GM12875 (cell line): Measurements from ENCODE around the gene NSD2.
"Not testable (repeated sequence)": the region's sequence is repeated elsewhere in the genome, so short reads cannot be mapped to it uniquely, and the experiment has no call there.

Experiments
- H3K4me3 ChIP-seq: one replicate; pipeline ENCODE4 v1.5.1; 2011; ENCODE audit warnings: low read depth, low read length, control low read depth
- TF ChIP-seq, protein P1 (sequence below): IDR thresholded peaks from 2 replicates; pipeline ENCODE4 v1.5.1; 2011; ENCODE audit warnings: low read depth, mild to moderate bottlenecking, control low read depth, inconsistent platforms, low read length, moderate library complexity, borderline replicate concordance; ENCODE audit not compliant: insufficient read depth

Gene NSD2

GRCh38 chr4:2011583-2011982 lies 140.4 kb downstream of the NSD2 start:
- TF ChIP-seq, protein P1, sequence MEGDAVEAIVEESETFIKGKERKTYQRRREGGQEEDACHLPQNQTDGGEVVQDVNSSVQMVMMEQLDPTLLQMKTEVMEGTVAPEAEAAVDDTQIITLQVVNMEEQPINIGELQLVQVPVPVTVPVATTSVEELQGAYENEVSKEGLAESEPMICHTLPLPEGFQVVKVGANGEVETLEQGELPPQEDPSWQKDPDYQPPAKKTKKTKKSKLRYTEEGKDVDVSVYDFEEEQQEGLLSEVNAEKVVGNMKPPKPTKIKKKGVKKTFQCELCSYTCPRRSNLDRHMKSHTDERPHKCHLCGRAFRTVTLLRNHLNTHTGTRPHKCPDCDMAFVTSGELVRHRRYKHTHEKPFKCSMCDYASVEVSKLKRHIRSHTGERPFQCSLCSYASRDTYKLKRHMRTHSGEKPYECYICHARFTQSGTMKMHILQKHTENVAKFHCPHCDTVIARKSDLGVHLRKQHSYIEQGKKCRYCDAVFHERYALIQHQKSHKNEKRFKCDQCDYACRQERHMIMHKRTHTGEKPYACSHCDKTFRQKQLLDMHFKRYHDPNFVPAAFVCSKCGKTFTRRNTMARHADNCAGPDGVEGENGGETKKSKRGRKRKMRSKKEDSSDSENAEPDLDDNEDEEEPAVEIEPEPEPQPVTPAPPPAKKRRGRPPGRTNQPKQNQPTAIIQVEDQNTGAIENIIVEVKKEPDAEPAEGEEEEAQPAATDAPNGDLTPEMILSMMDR: no peak
- H3K4me3 ChIP-seq: no peak overlapping the region

GRCh38 chr4:2015008-2015407 lies 143.8 kb downstream of the NSD2 start:
- TF ChIP-seq, protein P1: no peak
- no peak overlapping the region for H3K4me3 ChIP-seq

DNA sequence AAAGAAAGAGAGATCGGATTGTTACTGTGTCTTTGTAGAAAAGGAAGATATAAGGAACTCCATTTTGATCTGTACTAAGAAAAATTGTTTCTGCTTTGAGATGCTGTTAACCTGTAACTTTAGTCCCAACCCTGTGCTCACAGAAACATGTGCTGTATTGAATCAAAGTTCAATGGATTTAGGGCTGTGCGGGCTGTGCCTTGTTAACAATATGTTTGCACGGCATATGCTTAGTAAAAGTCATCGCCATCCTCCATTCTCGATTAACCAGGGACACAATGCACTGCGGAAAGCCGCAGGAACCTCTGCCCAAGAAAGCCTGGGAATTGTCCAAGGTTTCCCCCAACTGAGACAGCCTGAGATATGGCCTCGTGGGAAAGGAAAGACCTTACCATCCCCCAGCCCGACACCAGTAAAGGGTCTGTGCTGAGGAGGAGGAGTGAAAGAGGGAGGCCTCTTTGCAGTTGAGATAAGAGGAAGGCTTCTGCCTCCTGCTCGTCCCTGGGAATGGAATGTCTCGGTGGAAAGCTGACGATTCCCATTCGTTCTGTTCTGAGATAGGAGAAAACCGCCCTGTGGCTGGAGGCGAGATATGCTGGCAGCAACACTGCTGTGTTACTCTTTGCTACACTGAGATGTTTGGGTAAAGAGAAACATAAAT lies 150.3 kb downstream of the NSD2 start:
- H3K4me3 ChIP-seq: not testable (repeated sequence)

DNA sequence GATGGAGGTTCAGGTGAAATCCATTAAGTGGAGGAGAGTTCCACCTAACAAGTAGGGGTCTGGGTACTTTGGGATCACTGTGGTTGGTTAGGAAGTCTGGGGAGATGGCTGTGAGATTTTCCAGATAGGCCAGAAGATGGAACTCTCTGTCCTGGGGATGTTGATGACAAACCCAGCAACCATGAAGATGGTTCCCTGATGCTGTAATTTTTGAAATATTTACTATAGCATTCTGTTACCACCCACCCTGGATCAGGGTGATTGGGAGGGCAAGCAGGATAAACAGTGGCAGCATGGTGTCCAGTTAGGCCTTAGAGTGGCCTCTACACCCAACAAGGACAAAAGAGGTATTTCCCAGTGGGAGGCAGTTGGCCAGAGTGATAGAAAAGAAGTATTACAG lies 153.5 kb downstream of the NSD2 start:
- H3K4me3 ChIP-seq: no peak overlapping the region
- TF ChIP-seq, protein P1: no peak

DNA sequence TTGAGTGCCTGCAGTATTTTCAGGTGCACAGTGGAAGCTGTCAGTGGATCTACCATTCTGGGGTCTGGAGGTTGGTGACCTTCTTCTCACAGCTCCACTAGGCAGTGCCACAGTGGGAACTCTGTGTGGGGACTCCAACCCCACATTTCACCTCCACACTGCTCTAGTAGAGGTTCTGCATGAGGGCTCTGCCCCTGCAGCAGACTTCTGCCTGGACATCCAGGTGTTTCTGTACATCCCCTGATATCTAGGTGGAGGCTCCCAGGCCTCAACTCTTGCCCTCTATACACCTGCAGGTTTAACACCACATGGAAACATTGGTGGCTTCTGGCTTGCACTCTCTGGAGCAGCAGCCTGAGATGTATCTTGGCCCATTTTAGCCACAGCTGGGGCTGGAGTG lies 154.6 kb downstream of the NSD2 start:
- no peak overlapping the region for H3K4me3 ChIP-seq
- TF ChIP-seq, protein P1: no peak

GRCh38 chr4:2027120-2027519 lies 155.9 kb downstream of the NSD2 start:
- H3K4me3 ChIP-seq: not testable (repeated sequence)

GRCh38 chr4:2031161-2031560 lies 160.0 kb downstream of the NSD2 start:
- not testable (repeated sequence) for H3K4me3 ChIP-seq
